Measurements from ENCODE around the gene SLC16A2.

SLC16A2 gene

DNA sequence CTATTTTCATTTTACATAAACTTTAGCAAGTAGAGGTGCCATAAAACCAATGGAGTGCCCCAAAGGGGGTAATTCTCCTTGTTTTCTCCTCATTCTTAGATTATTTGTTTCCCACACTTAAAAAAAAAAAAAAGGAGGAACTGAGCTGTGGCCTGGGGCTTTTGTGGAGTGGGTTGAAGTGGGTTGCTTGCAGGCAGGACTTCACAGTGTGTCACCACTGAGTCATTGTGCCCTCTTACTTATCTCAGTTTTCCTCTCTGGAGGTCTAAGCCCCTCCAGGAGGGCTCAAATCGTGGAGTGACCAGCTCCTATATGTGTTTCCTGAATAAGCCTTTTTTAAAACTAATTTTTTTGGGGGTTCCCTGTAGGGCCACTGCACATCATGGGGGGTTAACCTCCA lies 69.0 kb downstream of the SLC16A2 start:
- DNase-seq (ENCODE audit: low spot score), result no peak
- TF ChIP-seq, protein P1, sequence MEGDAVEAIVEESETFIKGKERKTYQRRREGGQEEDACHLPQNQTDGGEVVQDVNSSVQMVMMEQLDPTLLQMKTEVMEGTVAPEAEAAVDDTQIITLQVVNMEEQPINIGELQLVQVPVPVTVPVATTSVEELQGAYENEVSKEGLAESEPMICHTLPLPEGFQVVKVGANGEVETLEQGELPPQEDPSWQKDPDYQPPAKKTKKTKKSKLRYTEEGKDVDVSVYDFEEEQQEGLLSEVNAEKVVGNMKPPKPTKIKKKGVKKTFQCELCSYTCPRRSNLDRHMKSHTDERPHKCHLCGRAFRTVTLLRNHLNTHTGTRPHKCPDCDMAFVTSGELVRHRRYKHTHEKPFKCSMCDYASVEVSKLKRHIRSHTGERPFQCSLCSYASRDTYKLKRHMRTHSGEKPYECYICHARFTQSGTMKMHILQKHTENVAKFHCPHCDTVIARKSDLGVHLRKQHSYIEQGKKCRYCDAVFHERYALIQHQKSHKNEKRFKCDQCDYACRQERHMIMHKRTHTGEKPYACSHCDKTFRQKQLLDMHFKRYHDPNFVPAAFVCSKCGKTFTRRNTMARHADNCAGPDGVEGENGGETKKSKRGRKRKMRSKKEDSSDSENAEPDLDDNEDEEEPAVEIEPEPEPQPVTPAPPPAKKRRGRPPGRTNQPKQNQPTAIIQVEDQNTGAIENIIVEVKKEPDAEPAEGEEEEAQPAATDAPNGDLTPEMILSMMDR (IDR thresholded peaks at IDR 0.05; ENCODE audit: extremely low read depth, missing control alignments), result no peak

DNA sequence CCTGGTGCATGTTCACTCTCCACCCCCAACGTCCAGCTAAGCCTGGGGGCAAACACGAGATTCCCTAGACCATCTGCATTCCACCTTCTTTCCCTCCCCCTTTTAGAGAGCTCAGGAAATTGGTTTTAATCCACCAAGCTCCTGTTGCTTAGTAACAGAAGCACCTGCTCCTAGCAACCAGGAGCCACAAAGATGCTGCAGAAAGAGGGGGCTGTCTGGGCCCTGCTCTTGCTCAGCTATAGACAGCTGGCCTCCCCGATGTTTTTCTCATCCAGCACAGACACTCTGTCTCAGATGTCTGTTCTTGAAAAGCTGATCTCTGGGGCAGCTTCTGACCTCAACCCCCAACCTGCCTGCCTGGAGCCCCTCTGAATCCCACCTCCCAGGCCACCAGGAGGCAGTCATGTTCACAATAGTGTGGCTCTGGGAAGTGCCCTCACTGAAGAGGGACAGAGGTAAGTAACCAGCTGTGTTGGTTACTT lies 71.5 kb downstream of the SLC16A2 start:
- TF ChIP-seq, protein P1 (IDR thresholded peaks at IDR 0.05; ENCODE audit: extremely low read depth, missing control alignments), result peak; percentile 15
- no peak for DNase-seq (ENCODE audit: low spot score)

DNA sequence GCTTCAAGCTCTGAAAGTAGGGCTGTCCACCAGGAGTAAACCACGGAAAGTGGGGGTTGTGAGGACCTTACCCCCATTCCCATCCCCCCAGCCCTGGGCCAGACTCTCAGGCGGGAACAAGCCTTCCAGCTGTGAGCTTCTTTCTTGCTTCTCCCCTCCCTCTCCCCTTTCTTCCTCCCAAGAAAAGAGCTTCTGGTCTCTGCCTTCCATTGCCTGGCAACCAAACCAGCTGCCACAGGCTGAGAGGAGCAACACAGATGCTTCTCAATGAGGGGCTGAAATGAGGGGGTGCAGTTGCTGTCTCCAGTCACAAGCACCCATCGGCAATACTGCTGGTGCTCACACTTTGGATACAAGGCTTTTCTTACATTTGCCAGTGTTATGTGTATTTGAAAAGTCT lies 72.5 kb downstream of the SLC16A2 start:
- TF ChIP-seq, protein P1 (IDR thresholded peaks at IDR 0.05; ENCODE audit: extremely low read depth, missing control alignments), result no peak
- DNase-seq (ENCODE audit: low spot score), result no peak

DNA sequence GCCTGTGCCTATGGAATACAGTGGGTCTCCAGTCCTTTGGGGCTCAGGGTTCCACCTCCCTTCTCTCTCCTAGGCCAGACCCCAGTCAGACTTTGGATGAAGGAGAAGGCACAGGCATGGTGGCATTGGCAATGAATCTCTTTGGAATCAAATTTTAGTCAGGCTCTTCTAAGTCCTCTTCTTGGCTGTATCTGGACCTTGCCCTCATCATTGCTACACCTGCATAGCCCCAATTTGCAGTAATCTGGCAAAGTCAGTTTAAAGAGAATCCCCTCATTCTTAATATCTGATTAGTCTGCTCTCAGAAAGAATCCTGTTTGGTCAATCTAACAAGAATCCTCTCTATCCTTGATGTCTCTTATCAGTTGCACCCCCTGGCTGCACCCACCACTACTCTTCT lies 77.6 kb downstream of the SLC16A2 start:
- TF ChIP-seq, protein P1 (IDR thresholded peaks at IDR 0.05; ENCODE audit: extremely low read depth, missing control alignments), result no peak
- DNase-seq (ENCODE audit: low spot score), result no peak

DNA sequence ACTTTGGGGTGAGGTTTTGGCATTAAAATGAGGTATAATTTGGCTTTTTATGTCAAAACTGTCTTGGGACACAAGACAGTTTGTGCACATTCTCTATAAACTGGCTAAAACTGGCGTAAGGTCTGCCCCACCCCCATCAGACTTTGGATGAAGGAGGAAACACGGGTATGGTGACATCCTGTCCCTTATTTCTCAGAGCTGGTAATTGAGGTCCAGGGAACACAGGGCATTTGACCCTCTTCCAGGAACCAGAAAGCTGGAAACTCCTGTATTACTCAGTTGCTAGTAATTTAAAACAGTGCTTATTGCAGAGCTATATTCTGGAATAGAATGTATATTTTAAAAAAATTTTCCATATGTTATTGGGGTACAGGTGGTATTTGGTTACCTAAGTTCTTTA lies 78.8 kb downstream of the SLC16A2 start:
- no peak for DNase-seq (ENCODE audit: low spot score)

DNA sequence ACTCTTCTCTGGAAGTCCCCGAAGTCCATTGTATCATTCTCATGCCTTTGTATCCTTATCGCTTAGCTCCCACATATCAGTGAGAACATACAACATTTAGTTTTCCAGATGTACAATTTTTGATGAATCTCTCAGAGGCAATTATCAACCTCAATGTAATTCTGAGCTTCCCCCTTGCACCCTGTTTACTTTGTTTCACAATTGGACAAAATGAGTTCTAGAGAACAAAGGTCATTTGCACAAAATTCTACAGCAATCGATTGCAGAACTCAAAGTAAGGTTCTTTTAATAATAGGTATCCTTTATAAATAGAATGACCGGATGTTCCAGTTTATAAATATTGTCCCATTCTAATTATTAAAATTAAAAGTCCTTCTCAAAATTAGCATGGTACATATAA lies 79.3 kb downstream of the SLC16A2 start:
- TF ChIP-seq, protein P1 (IDR thresholded peaks at IDR 0.05; ENCODE audit: extremely low read depth, missing control alignments), result no peak
- DNase-seq (ENCODE audit: low spot score), result no peak

More for the DNA sequence above, 78.8 kb downstream of the SLC16A2 start:
- TF ChIP-seq, protein P1 (IDR thresholded peaks at IDR 0.05; ENCODE audit: extremely low read depth, missing control alignments), result no peak

DNA sequence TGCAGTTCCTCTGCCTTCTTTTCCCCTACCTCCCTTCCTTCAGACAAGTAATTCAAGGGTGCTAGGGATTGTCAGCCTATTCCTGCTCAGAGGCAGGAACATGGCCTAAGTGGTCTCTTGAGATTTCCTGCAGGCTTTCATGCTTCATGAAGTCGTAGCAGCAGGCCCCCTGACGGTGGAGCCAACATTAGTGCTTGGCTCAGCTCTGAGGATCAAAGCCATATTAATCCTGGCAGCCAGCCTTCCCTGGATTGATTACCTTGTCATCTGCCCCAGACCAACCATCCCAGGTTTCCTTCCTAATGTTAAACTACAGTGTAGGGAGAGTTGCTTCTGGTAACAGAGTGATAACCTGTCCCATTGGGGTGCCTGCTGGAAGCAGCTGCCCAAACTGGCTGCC lies 84.1 kb downstream of the SLC16A2 start:
- DNase-seq (ENCODE audit: low spot score), result no peak
- TF ChIP-seq, protein P1 (IDR thresholded peaks at IDR 0.05; ENCODE audit: extremely low read depth, missing control alignments), result no peak

Data from GM20000 (cell line).